ENCODE data around the gene ADARB1. TPM values are rescaled to one million over a fixed set of nuclear protein-coding genes. Genes with fewer than 3 reads are reported as not detected.

The ADARB1 gene
- polyA plus RNA-seq, 4 donors: 1.1 to 8.3 (median 3.8) TPM

- FAIRE-seq (no peak), DNase-seq (no peak)
- Histone ChIP-seq H3K4me1 (ENCODE audit: control insufficient read depth in 3 of 3, insufficient read depth in 2 of 3, low read depth in 1 of 3, low read length in 2 of 3) (no peaks in the 10 kb centered on the region), H3K36me3 (ENCODE audit: control insufficient read depth in 3 of 3, insufficient read depth in 2 of 3, low read depth in 1 of 3, low read length in 3 of 3) (peaks cover 0 to 14% (median 0%) of the 10 kb centered on the region in 3 donors), H3K9me3 (ENCODE audit: control insufficient read depth in 2 of 2, insufficient read depth in 1 of 2, low read depth in 1 of 2, low read length in 1 of 2) (no peaks in the 10 kb centered on the region), H3K27me3 (ENCODE audit: control insufficient read depth in 3 of 3, insufficient read depth in 3 of 3, low read length in 3 of 3) (no peaks in the 10 kb centered on the region), H3K4me3 (ENCODE audit: low read depth in 1 of 3, low read length in 3 of 3) (no peak overlapping the region), H3K27ac (ENCODE audit: low read depth in 1 of 3, low read length in 2 of 3) (no peak overlapping the region)
- WGBS, 3 donors: 83 to 87% (median 86%) methylated on average over 5 of the region's 5 CpGs
These were observed 74.6 kb downstream of the ADARB1 start for GRCh38 chr21:45149021-45149420.

- H3K4me1 ChIP-seq (ENCODE audit: control insufficient read depth in 3 of 3, insufficient read depth in 2 of 3, low read depth in 1 of 3, low read length in 2 of 3): no peaks in the 10 kb centered on the region
- 88 to 92% (median 88%) methylated on average over 6 of the region's 6 CpGs for WGBS, 3 donors
- no peak for DNase-seq
- no peak for FAIRE-seq
- no peaks in the 10 kb centered on the region for H3K27me3 ChIP-seq (ENCODE audit: control insufficient read depth in 3 of 3, insufficient read depth in 3 of 3, low read length in 3 of 3)
- no peak overlapping the region for H3K27ac ChIP-seq (ENCODE audit: low read depth in 1 of 3, low read length in 2 of 3)
- no peak overlapping the region for H3K4me3 ChIP-seq (ENCODE audit: low read depth in 1 of 3, low read length in 3 of 3)
- H3K36me3 ChIP-seq (ENCODE audit: control insufficient read depth in 3 of 3, insufficient read depth in 2 of 3, low read depth in 1 of 3, low read length in 3 of 3): peaks cover 0 to 10% (median 0%) of the 10 kb centered on the region in 3 donors
- no peaks in the 10 kb centered on the region for H3K9me3 ChIP-seq (ENCODE audit: control insufficient read depth in 2 of 2, insufficient read depth in 1 of 2, low read depth in 1 of 2, low read length in 1 of 2)
These were observed 76.3 kb downstream of the ADARB1 start for GRCh38 chr21:45150638-45151131.

DNA sequence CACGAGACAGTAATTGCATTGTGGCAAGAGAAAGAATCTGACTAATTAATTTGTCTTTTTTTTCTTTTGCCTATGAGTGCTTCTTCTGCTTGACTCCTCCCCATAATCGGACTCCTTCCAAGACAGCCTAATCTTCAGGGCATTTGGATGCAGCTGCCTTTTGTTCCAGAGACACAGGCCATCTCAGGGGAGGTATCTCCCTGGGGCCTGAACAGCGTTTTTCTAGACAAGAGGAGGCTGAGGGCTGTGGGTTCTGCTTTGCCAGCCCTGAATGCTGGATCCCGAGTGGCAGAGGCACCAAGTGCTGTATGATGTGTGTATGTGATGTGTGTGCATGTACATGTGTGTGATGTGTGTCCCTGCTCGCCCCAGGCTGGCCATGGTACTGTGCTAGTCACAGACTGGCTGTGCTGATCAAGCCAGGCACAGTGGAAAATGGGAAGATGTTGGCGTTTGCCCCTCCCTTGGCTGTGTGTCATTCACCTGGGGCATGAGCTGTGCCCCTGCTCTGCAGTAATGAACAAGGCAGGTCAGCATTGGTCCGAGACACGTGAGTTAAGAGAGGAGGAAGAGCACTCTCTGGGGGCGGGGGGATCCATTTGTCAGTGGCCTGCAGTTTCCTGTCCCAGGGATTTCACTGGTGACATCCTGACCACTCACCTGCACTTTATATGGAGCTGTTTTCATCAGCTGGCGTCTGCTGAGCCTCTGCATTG is 77.2 kb downstream of the ADARB1 start:
- DNase-seq (no peak), FAIRE-seq (no peak)
- Histone ChIP-seq H3K4me3 (ENCODE audit: low read depth in 1 of 3, low read length in 3 of 3) (no peak overlapping the region), H3K27me3 (ENCODE audit: control insufficient read depth in 3 of 3, insufficient read depth in 3 of 3, low read length in 3 of 3) (no peaks in the 10 kb centered on the region), H3K27ac (ENCODE audit: low read depth in 1 of 3, low read length in 2 of 3) (peak overlapping the region in 1 of 3 donors; percentile 5), H3K4me1 (ENCODE audit: control insufficient read depth in 3 of 3, insufficient read depth in 2 of 3, low read depth in 1 of 3, low read length in 2 of 3) (no peaks in the 10 kb centered on the region), H3K9me3 (ENCODE audit: control insufficient read depth in 2 of 2, insufficient read depth in 1 of 2, low read depth in 1 of 2, low read length in 1 of 2) (no peaks in the 10 kb centered on the region), H3K36me3 (ENCODE audit: control insufficient read depth in 3 of 3, insufficient read depth in 2 of 3, low read depth in 1 of 3, low read length in 3 of 3) (peaks cover 0 to 10% (median 0%) of the 10 kb centered on the region in 3 donors)
- WGBS, 3 donors: 69 to 80% (median 70%) methylated on average over 10 of the region's 10 CpGs

DNA sequence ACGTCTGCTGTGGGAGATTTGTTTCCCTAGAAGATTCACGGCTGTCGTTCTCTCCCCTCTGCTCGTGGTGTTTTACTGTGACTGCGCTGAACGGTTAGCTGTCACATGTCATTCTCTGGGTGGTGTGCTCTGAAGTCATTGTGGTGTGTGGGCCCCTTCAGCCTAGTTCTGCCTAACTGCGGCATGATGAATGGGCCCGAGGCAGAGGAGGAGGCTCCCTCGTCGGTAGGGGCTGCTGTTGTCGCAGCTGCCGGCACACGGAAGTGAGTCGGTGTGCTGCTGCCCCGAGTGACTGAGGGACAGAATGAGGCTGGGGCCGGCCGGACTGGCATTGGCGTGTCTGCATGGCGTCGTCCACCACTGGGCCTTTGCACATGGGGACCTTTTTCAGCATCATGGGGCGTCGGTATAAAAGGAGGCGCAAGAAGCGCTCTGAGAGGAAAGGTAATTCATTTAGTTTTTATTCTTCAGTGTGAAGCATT is 77.9 kb downstream of the ADARB1 start:
- H3K9me3 ChIP-seq (ENCODE audit: control insufficient read depth in 2 of 2, insufficient read depth in 1 of 2, low read depth in 1 of 2, low read length in 1 of 2): no peaks in the 10 kb centered on the region
- H3K4me1 ChIP-seq (ENCODE audit: control insufficient read depth in 3 of 3, insufficient read depth in 2 of 3, low read depth in 1 of 3, low read length in 2 of 3): no peaks in the 10 kb centered on the region
- WGBS, 3 donors: 36 to 39% (median 38%) methylated on average over 24 of the region's 24 CpGs
- H3K36me3 ChIP-seq (ENCODE audit: control insufficient read depth in 3 of 3, insufficient read depth in 2 of 3, low read depth in 1 of 3, low read length in 3 of 3): peaks cover 0 to 8% (median 0%) of the 10 kb centered on the region in 3 donors
- no peak overlapping the region for H3K4me3 ChIP-seq (ENCODE audit: low read depth in 1 of 3, low read length in 3 of 3)
- no peak overlapping the region for H3K27ac ChIP-seq (ENCODE audit: low read depth in 1 of 3, low read length in 2 of 3)
- DNase-seq (peak; percentile 66 to 75), FAIRE-seq (no peak)
- no peaks in the 10 kb centered on the region for H3K27me3 ChIP-seq (ENCODE audit: control insufficient read depth in 3 of 3, insufficient read depth in 3 of 3, low read length in 3 of 3)

DNA sequence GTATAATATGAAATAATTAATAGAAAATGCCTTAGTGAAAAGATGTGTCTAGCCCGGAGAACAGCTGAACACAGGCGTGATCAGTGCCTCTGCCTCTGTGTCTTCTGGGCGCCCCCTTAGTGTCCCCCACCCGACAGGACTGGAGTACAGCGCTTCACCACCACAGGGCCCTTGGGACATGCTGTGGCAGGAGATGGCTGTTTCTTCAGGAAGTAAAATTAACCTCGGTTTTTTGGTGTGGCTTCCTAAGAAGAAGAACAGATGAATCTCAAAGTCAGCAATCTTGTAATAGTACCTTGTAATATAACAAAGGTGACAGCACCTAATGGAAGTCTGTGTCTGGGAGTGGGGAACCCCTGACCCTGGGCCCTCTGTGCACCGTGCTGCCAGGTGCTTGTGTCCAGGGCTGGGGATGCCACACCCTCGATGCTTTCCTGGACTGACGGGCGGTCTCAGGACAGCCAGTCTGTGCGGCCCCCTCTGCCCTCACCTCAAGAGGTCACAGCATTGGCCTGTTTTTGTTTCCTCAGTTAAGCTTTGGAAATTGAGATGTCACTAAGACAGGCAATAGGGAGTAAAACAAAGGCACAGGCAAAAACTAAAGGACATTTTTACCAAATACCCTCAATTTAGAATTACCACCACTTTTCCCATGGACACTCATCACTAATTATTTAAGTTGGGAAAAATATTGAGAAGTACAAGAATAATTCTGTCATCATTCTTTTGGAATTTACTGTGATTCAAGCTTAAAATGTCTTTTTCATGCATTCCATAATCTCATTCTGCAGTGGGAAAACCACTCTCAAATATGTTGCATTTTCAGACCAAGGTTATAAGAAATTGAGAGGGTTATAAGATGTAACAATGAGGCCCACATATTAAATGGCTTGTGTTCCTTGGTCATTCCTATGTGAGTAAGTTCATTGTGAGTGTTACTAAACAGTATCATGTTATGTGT is 79.3 kb downstream of the ADARB1 start:
- Histone ChIP-seq H3K27me3 (ENCODE audit: control insufficient read depth in 3 of 3, insufficient read depth in 3 of 3, low read length in 3 of 3) (no peaks in the 10 kb centered on the region), H3K27ac (ENCODE audit: low read depth in 1 of 3, low read length in 2 of 3) (no peak overlapping the region), H3K36me3 (ENCODE audit: control insufficient read depth in 3 of 3, insufficient read depth in 2 of 3, low read depth in 1 of 3, low read length in 3 of 3) (peaks cover 0 to 3% (median 0%) of the 10 kb centered on the region in 3 donors), H3K9me3 (ENCODE audit: control insufficient read depth in 2 of 2, insufficient read depth in 1 of 2, low read depth in 1 of 2, low read length in 1 of 2) (no peaks in the 10 kb centered on the region), H3K4me1 (ENCODE audit: control insufficient read depth in 3 of 3, insufficient read depth in 2 of 3, low read depth in 1 of 3, low read length in 2 of 3) (no peaks in the 10 kb centered on the region), H3K4me3 (ENCODE audit: low read depth in 1 of 3, low read length in 3 of 3) (no peak overlapping the region)
- WGBS, 3 donors: 66 to 78% (median 72%) methylated on average over 11 of the region's 11 CpGs
- no peak for FAIRE-seq
- peak in 1 of 2 donors; percentile 11 for DNase-seq

DNA sequence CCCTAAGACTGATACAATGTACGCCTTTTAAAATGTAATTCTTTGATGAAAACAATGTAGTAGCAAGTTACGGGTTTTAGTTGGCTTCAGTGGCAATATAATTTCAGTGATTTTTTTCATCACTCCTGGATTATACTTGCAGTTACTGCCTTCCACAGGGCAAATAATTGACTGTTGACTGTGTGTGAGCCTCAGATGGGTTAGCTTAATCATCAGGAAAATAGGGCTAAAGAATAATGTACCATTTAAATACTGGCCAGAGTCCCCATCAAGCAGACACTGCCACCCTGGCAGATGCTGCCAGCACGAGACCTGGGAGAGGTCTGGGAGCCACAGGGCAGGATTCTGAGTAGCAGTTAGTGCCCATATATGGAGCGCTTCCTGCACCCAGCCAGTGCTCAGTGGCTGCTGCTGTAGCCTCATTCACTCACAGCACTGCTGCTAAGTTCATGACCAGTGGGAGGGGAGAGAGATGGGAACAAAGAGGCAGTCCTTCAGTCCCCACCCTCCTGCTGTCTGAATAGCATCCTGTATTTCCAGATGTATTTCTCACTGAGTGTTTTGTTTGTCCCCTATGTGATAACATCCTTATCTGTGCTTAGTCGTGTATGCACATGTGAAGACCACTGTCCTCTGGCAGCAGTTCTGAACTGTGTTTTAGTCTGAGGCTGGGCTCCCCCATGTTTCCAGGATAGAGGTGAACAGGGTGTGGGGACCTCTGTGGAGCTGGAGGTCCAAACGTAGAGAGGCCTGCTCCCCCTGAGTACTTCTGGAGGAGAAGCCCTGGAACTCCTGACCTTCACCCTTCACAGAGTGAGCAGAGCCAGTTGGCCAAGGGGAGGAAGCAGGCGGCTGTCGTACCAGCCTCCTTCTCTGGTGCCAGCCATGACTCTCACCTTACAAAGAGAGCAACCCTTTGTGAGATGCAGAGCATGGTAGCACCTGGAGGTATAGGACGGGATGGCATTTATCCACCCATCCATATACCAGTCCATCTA is 80.4 kb downstream of the ADARB1 start:
- 79 to 82% (median 80%) methylated on average over 9 of the region's 9 CpGs for WGBS, 3 donors
- no peaks in the 10 kb centered on the region for H3K4me1 ChIP-seq (ENCODE audit: control insufficient read depth in 3 of 3, insufficient read depth in 2 of 3, low read depth in 1 of 3, low read length in 2 of 3)
- H3K27ac ChIP-seq (ENCODE audit: low read depth in 1 of 3, low read length in 2 of 3): no peak overlapping the region
- no peaks in the 10 kb centered on the region for H3K27me3 ChIP-seq (ENCODE audit: control insufficient read depth in 3 of 3, insufficient read depth in 3 of 3, low read length in 3 of 3)
- DNase-seq: peak in 1 of 2 donors; percentile 32
- no peak overlapping the region for H3K4me3 ChIP-seq (ENCODE audit: low read depth in 1 of 3, low read length in 3 of 3)
- peaks cover 0 to 3% (median 0%) of the 10 kb centered on the region in 3 donors for H3K36me3 ChIP-seq (ENCODE audit: control insufficient read depth in 3 of 3, insufficient read depth in 2 of 3, low read depth in 1 of 3, low read length in 3 of 3)
- FAIRE-seq: no peak
- H3K9me3 ChIP-seq (ENCODE audit: control insufficient read depth in 2 of 2, insufficient read depth in 1 of 2, low read depth in 1 of 2, low read length in 1 of 2): no peaks in the 10 kb centered on the region

DNA sequence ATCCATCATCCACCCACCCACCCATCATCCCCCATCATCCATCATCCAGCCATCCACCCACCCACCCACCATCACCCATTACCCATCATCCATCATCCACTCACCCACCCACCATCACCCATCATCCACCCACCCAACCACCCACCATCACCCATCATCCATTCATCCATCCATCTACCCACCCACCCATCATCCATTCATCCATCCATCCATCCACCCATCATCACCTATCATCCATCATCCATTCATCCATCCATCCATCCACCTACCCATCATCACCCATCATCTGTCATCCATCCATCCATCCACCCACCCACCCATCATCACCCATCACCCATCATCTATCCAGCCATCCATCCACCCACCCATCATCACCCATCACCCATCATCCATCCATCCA is 81.5 kb downstream of the ADARB1 start:
- no peak for DNase-seq
- H3K36me3 ChIP-seq (ENCODE audit: control insufficient read depth in 3 of 3, insufficient read depth in 2 of 3, low read depth in 1 of 3, low read length in 3 of 3): no peaks in the 10 kb centered on the region
- no peak overlapping the region for H3K4me3 ChIP-seq (ENCODE audit: low read depth in 1 of 3, low read length in 3 of 3)
- no peaks in the 10 kb centered on the region for H3K9me3 ChIP-seq (ENCODE audit: control insufficient read depth in 2 of 2, insufficient read depth in 1 of 2, low read depth in 1 of 2, low read length in 1 of 2)
- H3K27ac ChIP-seq (ENCODE audit: low read depth in 1 of 3, low read length in 2 of 3): no peak overlapping the region
- no peaks in the 10 kb centered on the region for H3K27me3 ChIP-seq (ENCODE audit: control insufficient read depth in 3 of 3, insufficient read depth in 3 of 3, low read length in 3 of 3)
- H3K4me1 ChIP-seq (ENCODE audit: control insufficient read depth in 3 of 3, insufficient read depth in 2 of 3, low read depth in 1 of 3, low read length in 2 of 3): no peaks in the 10 kb centered on the region
- FAIRE-seq: no peak
